CD14-positive monocyte (primary cell): ENCODE measurements around the gene CHEK1. TPM values are rescaled to one million over a fixed set of nuclear protein-coding genes. Genes with fewer than 3 reads are reported as not detected.

Experiments
- DNase-seq, 3 donors: peaks; one replicate each; pipeline ENCODE4 v3.0.0-alpha.2; 2011 to 2022
- H2AFZ ChIP-seq: 2 replicates; pipeline ENCODE4 v1.6.0; 2012; ENCODE audit warnings: mild to moderate bottlenecking, low read depth, low read length, inconsistent platforms; ENCODE audit not compliant: insufficient read depth, poor library complexity, severe bottlenecking
- H3K27ac ChIP-seq, 2 donors: 1 replicate in 1 of 2; 2 replicates in 1 of 2; pipeline ENCODE4 v1.5.1; 2012 to 2013; ENCODE audit warnings: low read length in 2 of 2, control low read depth in 1 of 2, inconsistent platforms in 1 of 2, low read depth in 1 of 2, mild to moderate bottlenecking in 1 of 2
- H3K27me3 ChIP-seq, 2 donors: one replicate each; pipeline versions ENCODE4 v1.6.0 to v1.6.1; 2011 to 2013; ENCODE audit warnings: low read length in 2 of 2; ENCODE audit not compliant: control insufficient read depth in 2 of 2, insufficient read depth in 2 of 2
- H3K36me3 ChIP-seq, 2 donors: replicated peaks in 1 of 2; 1 replicate in 1 of 2; 2 replicates in 1 of 2; pipeline versions ENCODE4 v1.5.1 to v1.6.1; 2012 to 2013; ENCODE audit warnings: low read length in 2 of 2, control low read depth in 1 of 2, inconsistent platforms in 1 of 2, mild to moderate bottlenecking in 1 of 2; ENCODE audit not compliant: insufficient read depth in 2 of 2, control insufficient read depth in 1 of 2
- H3K4me1 ChIP-seq, 2 donors: 1 replicate in 1 of 2; 2 replicates in 1 of 2; pipeline versions ENCODE4 v1.5.1 to v1.6.1; 2012 to 2013; ENCODE audit warnings: low read length in 2 of 2, control low read depth in 1 of 2, inconsistent platforms in 1 of 2, mild to moderate bottlenecking in 1 of 2, moderate library complexity in 1 of 2; ENCODE audit not compliant: insufficient read depth in 2 of 2, control insufficient read depth in 1 of 2
- H3K4me2 ChIP-seq: replicated peaks from 2 replicates; pipeline ENCODE3; 2012; ENCODE audit warnings: low read length, moderate library complexity, mild to moderate bottlenecking; ENCODE audit not compliant: poor library complexity, severe bottlenecking; ENCODE audit errors: extremely low read depth
- H3K4me3 ChIP-seq, 3 experiments: fragments of 200-600 bp in 1 of 3; sonication (generic) in 1 of 3; replicated peaks in 1 of 3; 1 replicate in 2 of 3; 2 replicates in 1 of 3; pipeline ENCODE4 v1.5.1; 2011 to 2013; ENCODE audit warnings: low read length in 3 of 3, mild to moderate bottlenecking in 3 of 3, control low read depth in 2 of 3, low read depth in 2 of 3, inconsistent platforms in 1 of 3, moderate library complexity in 1 of 3
- H3K79me2 ChIP-seq: 2 replicates; pipeline ENCODE4 v1.6.0; 2012; ENCODE audit warnings: mild to moderate bottlenecking, control low read depth, inconsistent platforms, low read length, moderate library complexity; ENCODE audit not compliant: insufficient read depth
- H3K9ac ChIP-seq: 2 replicates; pipeline ENCODE4 v1.6.0; 2017; ENCODE audit warnings: low read length, mild to moderate bottlenecking; ENCODE audit not compliant: insufficient read depth, poor library complexity, severe bottlenecking
- H3K9me3 ChIP-seq, 2 donors: replicated peaks in 1 of 2; 1 replicate in 1 of 2; 2 replicates in 1 of 2; pipeline versions ENCODE4 v1.5.1 to v1.6.1; 2012 to 2013; ENCODE audit warnings: low read length in 2 of 2, control low read depth in 1 of 2; ENCODE audit not compliant: control insufficient read depth in 1 of 2, insufficient read depth in 1 of 2
- H4K20me1 ChIP-seq: 2 replicates; pipeline ENCODE4 v1.6.0; 2012; ENCODE audit warnings: mild to moderate bottlenecking, low read length, control low read depth, moderate library complexity; ENCODE audit not compliant: insufficient read depth
- H3K27ac Mint-ChIP-seq, 7 donors: one replicate each; pipeline ENCODE4 v1.8.0; 2020; ENCODE audit warnings: mild to moderate bottlenecking in 7 of 7, mixed read lengths in 7 of 7, moderate library complexity in 6 of 7, inconsistent platforms in 2 of 7
- H3K27me3 Mint-ChIP-seq, 3 donors: one replicate each; pipeline ENCODE4 v1.8.0; 2021 to 2022; ENCODE audit warnings: low read depth in 3 of 3, mild to moderate bottlenecking in 3 of 3, mixed read lengths in 3 of 3, moderate library complexity in 3 of 3, inconsistent platforms in 1 of 3
- H3K36me3 Mint-ChIP-seq, 2 donors: one replicate each; pipeline ENCODE4 v1.8.0; 2020; ENCODE audit warnings: mixed read lengths in 2 of 2, inconsistent platforms in 1 of 2, mild to moderate bottlenecking in 1 of 2
- H3K4me1 Mint-ChIP-seq: one replicate; pipeline ENCODE4 v1.8.0; 2020; ENCODE audit warnings: mild to moderate bottlenecking, mixed read lengths
- H3K4me3 Mint-ChIP-seq, 2 donors: one replicate each; pipeline ENCODE4 v1.8.0; 2020; ENCODE audit warnings: mild to moderate bottlenecking in 2 of 2, mixed read lengths in 2 of 2, moderate library complexity in 1 of 2
- H3K9me3 Mint-ChIP-seq, 7 donors: one replicate each; pipeline ENCODE4 v1.8.0; 2020 to 2022; ENCODE audit warnings: mixed read lengths in 7 of 7, mild to moderate bottlenecking in 6 of 7, moderate library complexity in 6 of 7, inconsistent platforms in 2 of 7
- CTCF ChIP-seq: fragments of 200-600 bp; IDR thresholded peaks from one replicate; pipeline ENCODE4 v1.8.0; 2022; ENCODE audit warnings: antibody characterized with exemption, mild to moderate bottlenecking
- WGBS: methylation state at CpG from one replicate; pipeline ENCODE4 v1.1.5; 2013; ENCODE audit warnings: missing lambda C conversion rate; ENCODE audit not compliant: insufficient coverage; 5-methylcytosine and 5-hydroxymethylcytosine counted together
- intact Hi-C, 2 donors: fragments of 100-400 bp; cut with micrococcal nuclease; formaldehyde crosslinking; loops; one replicate each; pipeline versions ENCODE4 v1.15.0 to v1.15.1; 2023
- polyA plus RNA-seq, 3 donors: library from polyadenylated mRNA; depleted of rRNA in 1 of 3; unstranded in 2 of 3; stranded (reverse) in 1 of 3; fragments of 300-500 nt in 2 of 3; fragments of >200 nt in 1 of 3; fragmentation: Illumina TruSeq in 2 of 3; gene quantifications; 1 replicate in 2 of 3; 2 replicates in 1 of 3; pipeline ENCODE4 v1.2.3, GENCODE V29; 2012 to 2021
- small RNA-seq: library from RNA; depleted of rRNA; stranded (forward); fragments of <200 nt; gene quantifications from one replicate; pipeline ENCODE3, GENCODE V24; 2012; ENCODE audit warnings: low read depth; ENCODE audit not compliant: insufficient read length

Gene CHEK1
- polyA plus RNA-seq, 3 donors, result 0.18 to 0.55 (median 0.43) TPM

GRCh38 chr11:125720781-125721180 is 95.8 kb downstream of the CHEK1 start:
- H3K4me3 ChIP-seq, result no peak overlapping the region
- H3K4me3 Mint-ChIP-seq, result no peak overlapping the region
- H2AFZ ChIP-seq, result no peak overlapping the region
- no peaks in the 10 kb centered on the region for H4K20me1 ChIP-seq
- no peaks in the 10 kb centered on the region for H3K36me3 Mint-ChIP-seq
- no peak for TF ChIP-seq CTCF
- H3K4me1 ChIP-seq, result no peaks in the 10 kb centered on the region
- H3K27ac Mint-ChIP-seq, result peak overlapping the region in 1 of 7 donors; percentile 22
- H3K36me3 ChIP-seq, result no peaks in the 10 kb centered on the region
- H3K9ac ChIP-seq, result no peak overlapping the region
- 96% methylated on average over 6 of the region's 6 CpGs for WGBS
- peaks cover 1 to 6% (median 4%) of the 10 kb centered on the region in 3 donors for H3K27me3 Mint-ChIP-seq
- no peaks in the 10 kb centered on the region for H3K27me3 ChIP-seq
- peaks cover 0 to 8% (median 1%) of the 10 kb centered on the region in 7 donors for H3K9me3 Mint-ChIP-seq
- intact Hi-C loops, result no loop called here
- H3K27ac ChIP-seq, result no peak overlapping the region
- H3K4me1 Mint-ChIP-seq, result no peaks in the 10 kb centered on the region
- peaks cover 0 to 5% of the 10 kb centered on the region in 2 donors for H3K9me3 ChIP-seq
- no peak for DNase-seq
- H3K4me2 ChIP-seq, result no peak overlapping the region
- no peaks in the 10 kb centered on the region for H3K79me2 ChIP-seq

GRCh38 chr11:125724125-125724524 is 99.2 kb downstream of the CHEK1 start:
- Mint-ChIP-seq H3K9me3 (peaks cover 0 to 1% (median 0%) of the 10 kb centered on the region in 7 donors), H3K27me3 (peaks cover 0 to 6% (median 4%) of the 10 kb centered on the region in 3 donors), H3K27ac (no peak overlapping the region), H3K36me3 (no peaks in the 10 kb centered on the region), H3K4me3 (no peak overlapping the region), H3K4me1 (no peaks in the 10 kb centered on the region)
- no peak for DNase-seq
- no peak overlapping the region for H3K9ac ChIP-seq
- H3K79me2 ChIP-seq, result no peaks in the 10 kb centered on the region
- no peaks in the 10 kb centered on the region for H4K20me1 ChIP-seq
- no peak overlapping the region for H3K4me2 ChIP-seq
- H3K36me3 ChIP-seq, result no peaks in the 10 kb centered on the region
- H3K4me1 ChIP-seq, result no peaks in the 10 kb centered on the region
- H3K27me3 ChIP-seq, result no peaks in the 10 kb centered on the region
- no peak for TF ChIP-seq CTCF
- no peak overlapping the region for H2AFZ ChIP-seq
- intact Hi-C loops, result no loop called here
- H3K9me3 ChIP-seq, result no peaks in the 10 kb centered on the region
- no peak overlapping the region for H3K27ac ChIP-seq
- H3K4me3 ChIP-seq, result no peak overlapping the region
- WGBS, result no CpG with 5 or more reads among the region's 1 CpG

Small RNAs within 50 kb of the gene (small RNA-seq; reads per million reads assigned to genes)
- gene RNU2-35P, result not detected

Other genes starting within 250 kb of the CHEK1 start
- 1 to 10 TPM in 1 of 3 donors, under 1 TPM in 2; 0.52 to 1.4 (median 0.55) TPM for gene FEZ1, start 128.9 kb upstream of the CHEK1 start, polyA plus RNA-seq
- 10 to 100 TPM; 17.2 to 46.9 (median 44.7) TPM for gene EI24, start 55.7 kb upstream of the CHEK1 start, polyA plus RNA-seq
- 10 to 100 TPM; 27.4 to 75.3 (median 54.2) TPM for gene STT3A, start 32.3 kb upstream of the CHEK1 start, polyA plus RNA-seq
- not detected for gene ACRV1, start 55.7 kb downstream of the CHEK1 start, polyA plus RNA-seq
- gene PATE1, start 121.1 kb downstream of the CHEK1 start, polyA plus RNA-seq, result not detected
- gene PATE2, start 153.7 kb downstream of the CHEK1 start, polyA plus RNA-seq, result not detected
- not detected for gene PATE3, start 163.0 kb downstream of the CHEK1 start, polyA plus RNA-seq
- not detected for gene PATE4, start 208.2 kb downstream of the CHEK1 start, polyA plus RNA-seq